HPDE6-E6E7 (cell line): Measurements from ENCODE around the gene AVPR1B.

ENCODE experiments used
- DNase-seq: peaks from one replicate; pipeline ENCODE4 v3.0.0; 2011; ENCODE audit warnings: missing footprints; ENCODE audit errors: extremely low spot score

AVPR1B gene

DNA sequence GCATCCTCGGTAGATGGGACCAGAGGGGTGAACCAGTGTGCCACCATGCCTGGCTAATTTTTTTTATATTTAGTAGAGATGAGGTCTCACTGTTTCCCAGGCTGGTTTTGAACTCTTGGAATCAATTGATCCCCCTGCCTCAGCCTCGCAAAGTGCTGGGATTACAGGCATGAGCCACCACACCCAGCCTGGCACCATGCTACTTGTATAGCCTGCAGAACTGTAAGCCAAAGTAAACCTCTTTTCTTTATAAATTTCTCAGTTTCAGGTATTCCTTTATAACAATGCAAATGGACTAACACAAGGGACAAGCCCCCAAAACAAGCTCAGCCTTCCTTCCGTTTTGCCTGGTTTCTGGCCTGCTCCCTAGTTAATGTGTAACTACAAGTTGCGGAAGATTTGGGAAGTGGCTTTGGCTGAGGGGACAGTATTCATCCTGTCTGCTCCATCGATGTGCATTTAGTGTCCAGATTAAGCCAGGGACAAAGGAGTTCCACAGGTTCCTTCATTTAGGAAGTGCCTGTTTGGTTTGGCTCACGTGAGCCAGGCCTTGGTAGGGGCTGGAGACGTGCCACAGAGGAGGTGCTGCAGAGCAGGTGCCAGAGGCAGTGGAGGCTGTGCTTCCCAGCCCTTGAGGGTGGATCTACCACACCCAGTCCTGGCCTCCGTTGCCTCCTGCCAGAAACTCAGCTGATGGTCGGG lies 4.4 kb downstream of the AVPR1B start:
- no peak for DNase-seq

DNA sequence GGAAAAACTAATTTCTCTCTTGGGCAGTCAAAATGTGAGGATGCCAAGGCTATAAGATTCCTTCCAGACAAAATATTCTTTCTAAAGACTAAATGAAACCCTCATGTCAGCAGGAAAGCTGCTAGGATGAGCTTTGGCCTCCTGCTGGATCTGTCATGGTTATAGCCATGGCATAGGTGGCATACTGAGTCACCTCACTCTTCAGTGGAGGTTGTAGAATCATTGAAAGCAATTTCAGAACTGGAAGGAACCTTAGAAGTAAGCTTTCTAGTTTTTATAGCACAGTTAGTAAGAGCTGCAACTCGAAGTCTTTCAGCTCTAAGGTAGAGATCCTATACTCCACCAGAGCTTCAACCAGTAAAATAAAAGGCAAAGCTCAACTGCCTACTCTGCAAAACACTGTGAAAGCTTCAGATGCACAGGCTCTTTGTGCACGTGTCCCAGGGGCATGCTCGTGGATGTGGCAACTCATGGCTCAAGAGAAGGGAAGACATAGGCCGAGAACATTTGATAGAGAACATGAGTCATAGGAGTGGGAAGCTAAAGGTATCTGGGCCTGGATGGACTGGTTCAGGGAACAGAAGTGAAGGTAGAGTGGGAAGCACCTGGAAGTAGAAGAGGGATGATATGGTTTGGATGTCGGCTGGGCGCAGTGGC lies 5.8 kb downstream of the AVPR1B start:
- no peak for DNase-seq

DNA sequence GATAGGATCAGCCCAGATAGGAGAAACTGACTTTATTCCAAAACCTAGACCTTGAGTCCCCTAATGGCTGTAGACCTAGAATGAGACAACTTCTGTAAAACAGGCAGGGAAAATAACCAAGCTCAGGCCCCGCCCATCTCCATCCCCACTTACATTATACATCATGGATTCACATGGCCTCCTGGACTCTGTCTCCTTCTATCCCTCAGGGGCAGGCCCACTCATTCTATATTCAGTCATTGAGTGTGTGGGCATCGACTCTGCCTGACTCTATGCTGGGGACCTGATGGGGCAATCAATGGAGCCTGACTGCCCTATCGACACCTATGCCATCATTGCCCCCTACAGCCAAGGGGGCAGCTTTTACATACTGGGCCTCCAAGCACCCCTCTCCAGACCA lies 6.4 kb downstream of the AVPR1B start:
- DNase-seq: no peak

DNA sequence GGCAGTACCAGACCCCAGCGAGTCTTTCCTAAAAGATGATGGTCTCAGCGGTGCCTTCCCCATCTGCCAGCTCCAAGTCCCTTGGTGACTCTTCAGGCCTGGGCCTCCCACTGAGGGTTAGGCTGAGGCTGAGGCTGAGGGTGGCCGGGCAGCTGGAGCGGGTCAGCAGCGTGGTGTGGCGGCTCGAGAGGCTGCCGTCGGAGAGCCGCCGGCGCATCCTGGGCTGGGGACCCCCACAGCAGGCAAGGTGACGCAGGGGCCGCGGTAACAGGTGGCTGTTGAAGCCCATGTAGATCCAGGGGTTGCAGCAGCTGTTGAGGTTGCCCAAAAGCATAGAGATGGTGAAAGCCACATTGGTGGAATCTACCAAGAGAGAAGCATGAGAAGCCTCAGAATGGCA lies 7.0 kb downstream of the AVPR1B start:
- no peak for DNase-seq

DNA sequence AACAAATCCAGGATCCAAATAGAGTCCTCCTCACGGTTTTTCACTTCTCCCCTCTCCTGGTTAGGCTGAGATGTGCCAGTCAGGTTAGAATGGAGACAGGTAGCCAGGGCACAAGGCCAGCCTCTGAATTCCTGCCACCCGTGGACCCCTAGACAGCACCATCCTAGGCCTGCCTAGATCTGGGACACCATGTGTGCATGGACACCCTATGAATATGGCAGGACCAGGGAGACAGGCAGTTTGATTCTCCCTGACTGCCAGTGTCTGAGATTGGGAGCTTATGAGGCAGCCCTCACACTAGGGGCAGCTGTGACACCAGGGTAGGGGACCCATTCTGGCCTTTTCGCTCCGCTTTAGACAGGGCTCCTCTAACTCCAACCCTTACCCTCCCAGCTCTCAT lies 7.5 kb downstream of the AVPR1B start:
- no peak for DNase-seq

DNA sequence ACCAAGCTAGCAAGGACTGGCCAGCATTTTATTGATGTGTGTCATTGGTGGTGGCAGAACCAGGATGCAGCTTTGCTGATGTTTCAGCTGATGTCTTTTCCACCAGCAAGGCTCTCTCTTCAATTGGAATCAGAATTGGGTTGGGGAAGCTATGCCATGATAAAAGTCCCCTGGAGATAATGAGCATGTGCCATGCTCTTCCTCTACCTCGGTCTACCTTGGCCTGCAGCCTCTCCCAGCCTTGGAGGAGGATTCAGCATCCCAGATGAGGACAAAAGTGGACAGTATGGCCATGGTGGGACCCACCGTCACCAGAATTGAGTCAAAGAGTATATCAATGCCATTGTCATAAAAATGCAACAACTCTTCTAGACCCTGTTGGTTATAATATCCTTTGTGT lies 8.6 kb downstream of the AVPR1B start:
- no peak for DNase-seq

DNA sequence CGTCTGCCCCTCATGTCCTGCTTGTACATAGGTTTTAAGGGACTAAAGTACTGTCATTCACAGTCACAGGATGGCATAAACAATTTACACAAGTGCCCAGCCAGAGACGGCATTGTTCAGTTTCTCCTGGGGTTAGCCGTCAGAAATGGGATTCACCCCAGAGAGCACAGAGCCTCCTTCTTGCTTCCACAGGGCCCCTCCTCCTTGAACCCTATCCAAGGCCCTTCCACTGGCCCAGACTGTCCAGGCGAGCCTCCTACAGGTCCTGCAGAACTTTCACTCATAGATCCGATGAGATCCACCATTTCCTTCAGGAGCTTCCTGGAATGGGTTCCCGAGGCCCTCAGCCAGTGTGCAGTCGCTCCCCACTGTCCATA lies 10.0 kb downstream of the AVPR1B start:
- no peak for DNase-seq

DNA sequence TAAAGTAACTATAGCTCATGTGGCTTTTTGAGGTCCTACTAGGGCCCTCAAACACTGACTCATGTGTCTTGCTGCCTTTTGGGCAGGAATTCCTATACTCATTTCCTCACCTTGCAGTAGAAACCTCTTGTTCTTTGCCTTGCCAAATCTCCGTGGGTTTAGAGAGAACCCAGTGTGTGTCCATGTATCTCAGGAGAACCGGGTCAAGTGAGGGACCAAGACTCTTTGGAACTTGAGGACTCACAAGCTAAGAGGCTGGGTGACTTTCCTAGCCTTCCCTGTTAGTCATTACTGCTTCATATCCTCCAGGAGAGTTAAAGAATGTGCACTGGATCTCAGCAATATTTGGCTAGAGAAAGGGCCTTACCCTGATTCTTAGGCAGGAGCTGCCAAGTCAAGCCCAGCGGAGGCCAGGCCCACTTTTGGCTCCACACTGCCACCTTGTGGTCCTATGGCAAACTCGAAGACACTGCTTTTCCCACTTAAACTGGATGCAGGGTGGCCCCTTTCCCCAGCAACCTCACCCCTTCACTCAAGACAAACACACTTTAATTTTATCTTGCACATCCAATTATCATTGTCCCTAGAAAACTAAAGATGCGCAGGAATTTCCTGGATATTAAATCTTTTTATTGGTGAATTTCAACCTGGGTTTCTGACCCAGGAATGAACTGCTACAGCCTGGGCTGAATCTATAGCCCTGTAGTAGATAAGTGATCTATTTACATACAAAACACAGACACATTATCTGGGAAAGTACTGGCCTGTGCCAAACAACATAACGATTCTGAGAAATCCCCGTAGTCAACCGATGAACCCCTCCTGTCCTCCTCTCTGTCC lies 10.6 kb downstream of the AVPR1B start:
- peak; percentile 71 for DNase-seq

DNA sequence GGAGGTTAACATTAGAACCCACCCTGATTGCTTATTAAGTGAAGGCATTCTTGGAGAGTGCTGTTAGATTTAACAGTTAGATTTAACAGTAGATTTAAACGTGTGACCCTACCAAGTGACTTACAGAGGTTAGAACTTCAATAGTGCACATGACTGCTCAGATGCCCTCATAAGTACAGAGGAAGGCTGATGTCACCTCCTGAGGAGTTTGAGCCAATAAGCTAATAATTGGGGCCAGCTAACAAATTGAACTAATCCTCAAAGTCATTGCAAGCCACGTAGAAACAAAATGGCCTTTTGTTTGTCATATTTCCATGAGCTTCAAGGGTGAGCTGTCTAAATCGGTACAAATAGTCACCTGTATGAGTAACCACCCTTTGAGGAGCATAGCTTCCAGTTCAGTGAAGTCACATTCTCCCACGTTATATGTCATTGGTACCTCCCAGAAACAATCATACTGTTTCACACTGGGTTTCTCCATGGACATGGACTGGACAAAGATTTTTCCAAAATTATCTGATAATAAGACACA lies 11.7 kb downstream of the AVPR1B start:
- no peak for DNase-seq

DNA sequence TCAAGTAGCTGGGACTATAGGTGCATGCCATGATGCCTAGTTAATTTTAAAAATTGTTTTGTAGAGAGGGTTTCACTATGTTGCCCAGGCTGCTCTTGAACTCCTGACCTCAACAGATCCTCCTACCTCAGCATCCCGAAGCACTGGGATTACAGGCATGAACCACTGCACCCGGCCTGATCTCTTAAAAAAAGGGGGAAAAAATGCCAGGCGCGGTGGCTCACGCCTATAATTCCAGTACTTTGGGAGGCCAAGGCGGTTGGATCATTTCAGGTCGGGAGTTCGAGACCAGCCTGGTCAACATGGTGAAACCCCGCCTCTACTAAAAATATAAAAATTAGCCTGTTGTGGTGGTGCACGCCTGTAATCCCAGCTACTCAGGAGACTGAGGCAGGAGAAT lies 13.2 kb downstream of the AVPR1B start:
- DNase-seq: no peak

DNA sequence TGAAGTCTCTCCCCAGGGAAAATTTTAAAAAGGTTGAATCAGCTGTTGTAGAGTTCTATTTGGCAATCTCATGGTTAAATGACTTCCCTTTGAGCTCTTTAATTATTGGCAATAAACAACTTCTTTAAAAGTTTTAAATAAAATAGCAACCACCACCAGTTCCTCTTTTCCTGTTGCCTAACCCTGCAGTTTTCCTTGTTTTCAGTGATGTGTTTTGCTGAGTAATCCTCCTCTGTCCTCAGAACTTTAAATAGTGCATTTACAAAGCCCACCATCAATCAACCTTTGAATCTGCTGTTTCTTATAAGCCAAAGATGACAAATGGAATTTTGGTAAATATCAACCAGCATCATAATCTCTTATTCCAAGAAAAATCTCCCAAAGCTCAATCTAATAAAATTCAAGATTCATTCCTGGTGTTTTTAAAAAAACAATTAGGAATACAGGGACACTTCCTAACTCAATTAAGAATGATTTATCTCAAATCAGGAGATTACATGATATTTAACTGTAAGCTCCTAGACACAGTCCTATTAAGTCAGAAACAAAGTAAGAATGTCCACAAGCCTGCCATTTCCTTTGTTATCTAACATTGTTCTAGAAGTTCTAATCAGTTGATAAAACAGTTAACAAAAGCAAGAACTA lies 14.8 kb downstream of the AVPR1B start:
- no peak for DNase-seq

DNA sequence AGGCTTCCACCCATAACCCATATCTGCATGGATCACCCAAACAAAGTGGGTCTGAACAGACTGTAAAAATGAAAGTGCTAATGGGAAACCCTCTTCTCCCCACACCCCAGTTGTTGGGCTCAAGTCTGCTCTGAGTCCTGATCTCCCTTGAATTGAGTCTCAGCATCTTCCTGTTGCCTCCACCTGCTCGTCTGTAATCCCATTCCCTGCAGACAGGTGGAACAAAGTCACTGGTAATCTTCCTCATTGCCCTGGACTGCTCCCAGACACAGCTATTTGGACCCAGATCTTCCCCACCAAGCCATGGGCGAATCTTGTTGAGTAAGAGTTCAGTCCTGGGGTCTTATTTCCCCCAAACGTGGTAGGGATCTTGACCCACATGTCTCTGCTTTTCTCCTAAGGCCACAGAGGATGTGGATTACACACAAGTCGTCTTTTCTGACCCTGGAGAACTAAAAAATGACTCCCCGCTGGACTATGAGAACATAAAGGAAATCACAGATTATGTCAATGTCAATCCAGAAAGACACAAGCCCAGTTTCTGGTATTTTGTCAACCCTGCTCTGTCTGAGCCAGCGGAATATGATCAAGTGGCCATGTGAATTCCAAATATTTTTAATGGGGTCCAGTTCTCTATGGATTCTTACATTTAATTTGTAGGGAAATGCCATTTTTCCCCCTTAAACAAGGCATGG lies 15.7 kb downstream of the AVPR1B start:
- no peak for DNase-seq

DNA sequence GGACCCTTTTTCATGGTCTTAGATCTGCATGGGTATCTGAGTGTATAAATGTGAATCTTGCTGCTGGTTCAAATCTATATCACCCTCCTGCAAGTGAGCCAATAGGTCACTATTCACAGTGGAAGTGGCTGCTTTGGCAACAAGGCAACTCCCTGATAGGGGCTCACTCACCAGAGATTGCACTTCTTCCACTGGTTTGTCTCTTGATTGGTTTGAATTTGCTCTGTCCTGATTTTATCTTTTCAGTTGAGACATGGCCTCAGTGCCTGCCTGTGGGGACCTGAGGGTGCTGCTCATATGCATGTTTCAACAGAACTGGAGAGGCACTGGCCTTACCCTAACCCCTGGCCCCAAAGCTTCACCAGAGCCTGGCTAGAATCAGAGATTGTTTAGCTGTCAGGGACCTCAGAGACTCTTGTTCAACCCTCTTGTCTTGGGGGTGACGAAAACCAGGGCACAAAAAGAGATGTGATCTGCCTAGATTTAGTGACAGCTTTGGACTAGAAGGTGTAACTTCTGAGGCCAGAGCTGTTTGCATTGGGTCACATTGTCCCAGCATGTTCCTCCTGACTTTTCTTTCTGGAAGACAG lies 16.9 kb downstream of the AVPR1B start:
- no peak for DNase-seq

DNA sequence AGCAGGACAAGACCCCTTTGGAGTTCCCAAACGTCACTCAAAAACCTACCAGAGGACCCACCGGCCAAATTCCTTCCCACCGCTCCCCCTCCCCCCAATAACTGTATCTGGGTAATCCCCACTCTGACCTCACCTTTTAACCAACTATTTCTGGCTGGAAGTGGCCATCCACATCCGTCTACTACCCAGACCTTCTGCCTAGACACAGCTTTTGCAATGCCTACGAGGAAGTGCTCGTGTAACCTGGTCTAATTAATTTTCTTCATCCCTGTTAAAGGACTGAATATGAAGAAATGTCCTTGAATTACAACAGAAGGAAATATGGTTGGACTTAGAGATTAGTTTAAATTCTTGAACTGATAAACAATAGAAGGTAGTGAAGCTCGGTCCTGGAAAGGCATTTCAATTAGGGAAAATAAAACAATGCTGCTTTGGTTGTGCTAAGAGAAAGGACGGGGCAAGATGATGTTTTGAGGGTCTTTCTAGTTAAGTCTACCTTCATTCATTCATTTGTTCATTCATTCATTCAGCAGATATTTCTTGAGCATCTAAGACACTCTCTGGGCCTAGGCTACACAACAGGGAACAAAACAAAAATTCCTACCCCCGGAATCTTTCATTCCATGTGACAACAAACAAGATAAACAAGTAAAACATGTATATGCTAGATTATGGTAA lies 18.8 kb downstream of the AVPR1B start:
- DNase-seq: no peak

DNA sequence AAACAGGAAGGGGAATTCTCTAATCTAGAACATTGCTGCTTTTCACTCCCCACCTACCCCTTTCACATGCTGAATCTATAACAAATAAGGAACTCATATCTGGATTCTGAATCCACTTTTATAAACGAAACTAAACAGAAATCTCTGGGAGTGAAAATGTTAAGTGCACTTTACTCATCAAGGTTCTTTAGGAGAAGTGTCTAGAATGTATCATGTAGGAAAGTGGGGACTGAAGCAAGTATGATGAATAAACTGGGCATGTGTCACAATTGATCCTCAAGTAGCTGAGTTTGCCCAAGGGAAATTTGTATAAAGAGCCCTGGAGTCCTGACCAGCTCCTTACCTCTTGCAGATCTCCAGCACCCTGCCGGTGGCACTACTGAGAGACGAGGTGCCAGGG lies 19.8 kb downstream of the AVPR1B start:
- no peak for DNase-seq

DNA sequence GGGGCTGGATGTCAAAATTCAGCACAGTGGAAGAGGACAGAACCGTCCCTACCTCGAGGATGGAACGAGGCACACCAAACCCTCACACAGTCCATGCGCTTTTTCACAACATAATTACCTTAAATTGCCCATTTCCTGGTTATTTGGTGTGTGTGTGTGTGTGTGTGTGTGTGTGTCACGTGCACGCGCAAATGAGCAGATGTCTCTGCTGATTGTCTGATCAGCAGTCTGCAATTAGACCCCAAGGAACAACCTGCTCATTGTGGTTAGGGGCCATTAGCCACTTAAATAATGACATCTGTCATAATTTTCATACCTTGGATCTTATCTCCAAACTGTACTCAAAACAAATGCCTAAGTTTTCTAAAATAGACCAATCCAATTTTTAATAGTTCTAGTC lies 23.2 kb downstream of the AVPR1B start:
- no peak for DNase-seq

DNA sequence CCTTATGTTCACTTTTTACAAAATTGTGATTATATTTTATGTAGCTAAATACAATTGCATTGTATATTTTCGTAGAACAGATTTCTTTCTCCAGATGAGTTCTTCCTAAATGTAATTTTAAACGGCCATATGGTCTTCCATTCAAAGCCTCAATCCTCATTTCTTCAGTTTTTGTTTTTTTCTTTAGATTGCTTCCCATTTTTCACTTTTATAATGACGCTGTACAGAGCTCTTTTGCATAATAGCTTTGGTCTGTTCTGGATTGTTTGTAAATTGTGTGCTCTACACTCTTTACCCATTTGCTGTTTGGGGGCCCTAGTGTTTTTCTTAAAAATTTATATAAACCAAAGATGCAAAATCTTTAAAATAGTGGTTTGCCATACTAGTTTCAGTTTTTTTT lies 27.8 kb downstream of the AVPR1B start:
- DNase-seq: no peak

DNA sequence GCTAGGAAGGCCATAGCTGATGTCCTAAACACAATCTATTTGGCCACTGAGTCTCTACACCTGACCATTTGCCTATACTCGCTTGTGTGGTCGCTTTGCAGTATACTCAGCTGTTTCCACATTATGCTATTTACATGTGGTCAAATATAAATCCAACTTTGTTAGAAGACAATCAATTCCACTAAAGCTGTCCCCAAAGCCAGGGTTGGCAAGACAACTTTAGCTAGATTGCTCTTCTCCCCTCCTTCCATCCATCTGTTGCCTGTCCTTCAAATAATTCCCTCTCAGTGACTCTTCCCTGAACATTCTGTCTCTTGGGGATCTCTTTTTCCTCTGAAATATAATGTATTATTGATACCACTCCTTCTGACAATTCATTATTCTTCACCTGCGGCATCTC lies 30.1 kb downstream of the AVPR1B start:
- no peak for DNase-seq

DNA sequence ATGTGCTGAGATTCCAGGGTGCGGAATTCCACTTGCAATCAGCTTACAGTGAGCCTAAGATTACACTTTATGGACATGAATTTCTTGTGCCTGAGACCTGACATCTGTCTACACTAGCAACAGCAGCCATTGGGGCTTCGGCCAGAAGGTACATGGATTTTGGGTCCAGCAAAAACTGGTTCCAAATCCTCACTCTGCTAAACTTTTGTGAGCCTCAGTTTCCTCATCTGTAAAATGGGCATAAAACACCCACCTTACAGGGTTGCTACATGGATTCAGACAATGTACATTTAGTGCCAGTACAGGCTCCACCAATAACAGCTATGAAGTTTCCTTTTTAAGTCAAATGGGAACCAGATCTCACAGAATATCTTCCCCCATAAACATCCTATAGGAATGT lies 33.4 kb downstream of the AVPR1B start:
- no peak for DNase-seq

DNA sequence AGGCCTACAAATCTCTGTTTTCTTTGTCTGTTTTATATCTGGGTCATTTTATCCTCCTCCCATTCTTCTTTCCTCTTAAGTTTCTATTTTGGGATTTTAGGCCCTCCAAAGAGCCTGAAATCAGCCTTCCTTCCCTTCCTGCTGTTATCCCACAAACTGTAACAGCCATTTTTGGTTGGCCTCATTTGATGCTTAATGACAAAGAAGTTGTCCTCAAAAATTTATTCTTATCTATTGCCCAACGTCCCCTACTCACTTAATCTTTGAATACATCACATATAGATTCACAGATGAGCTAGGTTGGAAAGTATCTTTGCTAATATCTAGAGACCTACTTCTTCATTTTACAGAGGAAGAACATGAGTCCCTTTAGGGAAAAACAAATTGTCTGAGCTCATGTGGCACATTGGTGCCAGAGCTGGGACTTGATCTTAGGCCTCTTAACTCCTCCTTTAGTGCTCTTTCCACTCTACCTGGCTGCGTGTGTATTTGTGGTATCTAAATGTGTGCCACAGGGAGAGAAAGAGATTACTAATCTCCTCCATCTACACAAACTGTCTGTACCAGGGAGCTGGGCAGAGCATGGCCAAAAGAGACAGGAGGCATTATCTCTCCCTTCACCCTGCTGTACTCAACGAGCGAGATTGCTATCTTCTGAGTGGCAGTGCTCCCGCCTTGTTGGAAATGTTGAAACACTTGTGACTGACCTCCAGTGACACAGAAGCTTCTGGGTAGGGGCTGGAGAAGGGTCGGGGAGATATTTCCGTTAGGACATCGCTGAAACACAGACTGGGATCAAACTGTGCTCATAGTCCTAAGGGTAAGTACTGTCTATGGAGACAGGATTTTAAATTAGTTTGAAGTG lies 34.1 kb downstream of the AVPR1B start:
- no peak for DNase-seq
